ENCODE measurements around the gene HNF4A. TPM values are rescaled to one million over a fixed set of nuclear protein-coding genes. Genes with fewer than 3 reads are reported as not detected.

The HNF4A gene
- total and polyA plus RNA-seq, 2 of the 13 experiments (the other 11 are each of a cell fraction or from before 2014, with no cell fraction given) = 80.9 to 169 TPM

- TF ChIP-seq CHD2 (IDR thresholded peaks at IDR 0.05; ENCODE audit: low read depth, low read length) (no peak), ZSCAN29 (CRISPR knock-in tag; conservative IDR thresholded peaks at IDR 0.05) (peak; percentile 96), KLF6 (CRISPR knock-in tag; IDR thresholded peaks at IDR 0.05) (peak; percentile 62; the same call in 1 of the 2 replicates), CEBPG (CRISPR knock-in tag; IDR thresholded peaks at IDR 0.05) (peak; percentile 46; the same call in 1 of the 2 replicates), ETV5 (CRISPR knock-in tag; IDR thresholded peaks at IDR 0.05; ENCODE audit: borderline replicate concordance) (peak; percentile 95), CENPT (CRISPR knock-in tag; IDR thresholded peaks at IDR 0.05; ENCODE audit: low read depth) (peak; percentile 90; the same call in 1 of the 2 replicates), ZBTB14 (CRISPR knock-in tag; IDR thresholded peaks at IDR 0.05) (0 out of 2 replicates have a peak, but pooled peaks have one; percentile 23), ZNF724P (CRISPR knock-in tag; IDR thresholded peaks at IDR 0.05; ENCODE audit: borderline replicate concordance) (peak; percentile 90; the same call in 1 of the 2 replicates), ZNF263 (CRISPR knock-in tag; IDR thresholded peaks at IDR 0.05) (peak; percentile 72; the same call in 1 of the 2 replicates), ZFP90 (CRISPR knock-in tag; IDR thresholded peaks at IDR 0.05; ENCODE audit: borderline replicate concordance) (peak; percentile 95), ZNF777 (CRISPR knock-in tag; IDR thresholded peaks at IDR 0.05) (0 out of 2 replicates have a peak, but pooled peaks have one; percentile 11), ZNF383 (CRISPR knock-in tag; IDR thresholded peaks at IDR 0.05; ENCODE audit: borderline replicate concordance) (0 out of 2 replicates have a peak, but pooled peaks have one; percentile 74), RNF2 (conservative IDR thresholded peaks at IDR 0.05; ENCODE audit: low read depth) (peak; percentile 95), ZNF790 (CRISPR knock-in tag; IDR thresholded peaks at IDR 0.05; ENCODE audit: borderline replicate concordance) (peak; percentile 95; the same call in 1 of the 2 replicates), ZNF430 (CRISPR knock-in tag; IDR thresholded peaks at IDR 0.05) (peak; percentile 96), PAX8 (CRISPR knock-in tag; IDR thresholded peaks at IDR 0.05; ENCODE audit: borderline replicate concordance) (peak; percentile 84; the same call in 1 of the 2 replicates), RBFOX2 (IDR thresholded peaks at IDR 0.05; ENCODE audit: low read depth, low read length) (peak; percentile 100), TRIM22 (IDR thresholded peaks at IDR 0.05) (no peak), ZMYM3 (CRISPR knock-in tag; IDR thresholded peaks at IDR 0.05) (peak; percentile 61; the same call in 1 of the 2 replicates), ZBTB21 (CRISPR knock-in tag; IDR thresholded peaks at IDR 0.05) (no peak), PHF20 (CRISPR knock-in tag; IDR thresholded peaks at IDR 0.05) (peak; percentile 98)
- TF ChIP-seq, protein P1, sequence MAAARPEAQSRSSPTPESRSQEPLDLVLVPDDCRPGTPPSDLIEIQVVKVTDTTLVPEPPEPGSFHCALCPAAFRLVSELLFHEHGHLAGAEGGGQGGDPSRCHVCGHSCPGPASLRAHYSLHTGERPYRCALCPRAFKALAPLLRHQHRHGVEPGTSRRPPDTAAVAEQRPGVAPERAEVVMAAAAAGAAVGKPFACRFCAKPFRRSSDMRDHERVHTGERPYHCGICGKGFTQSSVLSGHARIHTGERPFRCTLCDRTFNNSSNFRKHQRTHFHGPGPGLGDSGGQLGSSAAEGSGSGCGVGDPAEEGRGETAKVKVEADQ (CRISPR knock-in tag; IDR thresholded peaks at IDR 0.05; ENCODE audit: borderline replicate concordance) = peak; percentile 99
- TF ChIP-seq, protein P2, sequence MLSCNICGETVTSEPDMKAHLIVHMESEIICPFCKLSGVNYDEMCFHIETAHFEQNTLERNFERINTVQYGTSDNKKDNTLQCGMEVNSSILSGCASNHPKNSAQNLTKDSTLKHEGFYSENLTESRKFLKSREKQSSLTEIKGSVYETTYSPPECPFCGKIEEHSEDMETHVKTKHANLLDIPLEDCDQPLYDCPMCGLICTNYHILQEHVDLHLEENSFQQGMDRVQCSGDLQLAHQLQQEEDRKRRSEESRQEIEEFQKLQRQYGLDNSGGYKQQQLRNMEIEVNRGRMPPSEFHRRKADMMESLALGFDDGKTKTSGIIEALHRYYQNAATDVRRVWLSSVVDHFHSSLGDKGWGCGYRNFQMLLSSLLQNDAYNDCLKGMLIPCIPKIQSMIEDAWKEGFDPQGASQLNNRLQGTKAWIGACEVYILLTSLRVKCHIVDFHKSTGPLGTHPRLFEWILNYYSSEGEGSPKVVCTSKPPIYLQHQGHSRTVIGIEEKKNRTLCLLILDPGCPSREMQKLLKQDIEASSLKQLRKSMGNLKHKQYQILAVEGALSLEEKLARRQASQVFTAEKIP (CRISPR knock-in tag; IDR thresholded peaks at IDR 0.05; ENCODE audit: borderline replicate concordance) = no peak
These were observed 120.4 kb downstream of the HNF4A start, which contains the start of gene TTPAL (continued) for GRCh38 chr20:44475694-44476560.
